GM19238 (cell line): ENCODE results near the gene DISP3.

ENCODE experiments used
- DNase-seq: peaks from one replicate; pipeline ENCODE4 v3.0.0; 2011; ENCODE audit warnings: low spot score; ENCODE audit not compliant: insufficient read length

DISP3 gene

DNA sequence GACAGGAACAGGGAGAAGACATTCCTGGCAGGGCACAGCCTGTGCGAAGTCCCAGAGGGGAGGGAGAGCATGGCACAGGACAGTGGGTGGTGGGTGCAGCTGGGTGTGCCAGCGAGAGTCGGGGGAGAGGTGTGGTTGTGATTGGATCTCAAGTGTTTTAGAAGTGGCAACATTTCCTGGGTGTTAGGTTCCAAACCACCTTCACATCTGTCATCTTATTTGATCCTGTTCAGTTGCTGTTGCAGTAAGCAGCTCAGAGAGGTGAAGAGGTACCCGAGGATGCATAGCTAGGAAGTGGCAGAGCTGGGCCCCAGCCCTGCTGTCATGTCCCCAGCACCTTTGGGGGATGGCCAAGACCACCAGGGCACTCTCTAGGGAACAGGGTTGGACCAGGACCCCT, 22.0 kb upstream of the DISP3 start:
- DNase-seq: no peak

DNA sequence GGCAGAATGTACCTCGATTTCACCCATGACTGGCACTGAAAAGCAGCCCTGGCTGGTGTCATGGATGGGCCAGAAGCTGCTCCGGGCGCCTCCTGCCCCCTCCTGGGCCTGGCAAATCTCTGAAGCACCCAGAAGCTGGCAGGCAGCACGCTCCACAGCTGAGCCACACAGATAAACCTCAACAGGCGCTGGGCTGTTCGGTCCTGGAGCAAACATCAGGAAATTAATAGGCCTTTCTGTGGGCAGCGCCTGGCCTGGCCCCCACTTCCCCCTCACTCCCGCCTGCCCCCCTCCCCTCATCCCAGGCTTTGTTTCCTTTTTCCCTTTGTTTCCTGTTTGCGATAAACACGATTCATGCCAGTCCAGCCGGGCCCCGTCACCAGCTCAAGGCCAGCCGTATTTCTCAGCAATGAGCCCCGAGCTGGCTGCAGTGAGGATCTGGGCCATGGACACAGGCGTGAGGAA, 20.1 kb upstream of the DISP3 start:
- no peak for DNase-seq

DNA sequence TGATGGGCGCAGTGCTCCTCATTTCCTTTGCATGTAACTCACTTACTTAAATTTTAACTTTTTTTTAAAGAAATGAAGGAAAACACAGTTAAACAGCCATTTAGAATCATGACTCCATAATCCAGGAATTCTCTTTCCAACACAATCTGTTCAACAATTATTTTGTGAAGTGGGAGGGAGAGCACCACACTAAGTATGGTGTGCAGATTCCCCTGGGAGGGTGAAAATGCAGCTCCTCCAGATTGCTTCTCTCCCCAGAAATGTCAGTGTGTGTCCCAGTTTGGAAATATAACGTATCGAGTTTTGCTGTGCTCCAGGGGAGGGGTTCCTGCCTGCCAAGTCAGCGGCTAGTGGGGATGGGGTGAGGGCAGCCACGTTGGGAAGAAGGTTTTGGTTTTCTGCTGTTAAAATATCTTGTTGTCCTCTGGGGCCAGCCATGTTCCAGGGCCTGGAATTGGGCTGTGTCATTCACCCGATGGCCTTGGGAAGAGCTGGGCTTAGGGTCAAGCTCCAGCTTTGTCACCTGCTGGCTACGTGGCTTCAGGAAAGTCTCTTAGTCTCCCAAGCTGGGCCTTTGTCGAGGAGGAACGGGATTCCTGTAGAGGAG, 17.3 kb upstream of the DISP3 start:
- DNase-seq: no peak

DNA sequence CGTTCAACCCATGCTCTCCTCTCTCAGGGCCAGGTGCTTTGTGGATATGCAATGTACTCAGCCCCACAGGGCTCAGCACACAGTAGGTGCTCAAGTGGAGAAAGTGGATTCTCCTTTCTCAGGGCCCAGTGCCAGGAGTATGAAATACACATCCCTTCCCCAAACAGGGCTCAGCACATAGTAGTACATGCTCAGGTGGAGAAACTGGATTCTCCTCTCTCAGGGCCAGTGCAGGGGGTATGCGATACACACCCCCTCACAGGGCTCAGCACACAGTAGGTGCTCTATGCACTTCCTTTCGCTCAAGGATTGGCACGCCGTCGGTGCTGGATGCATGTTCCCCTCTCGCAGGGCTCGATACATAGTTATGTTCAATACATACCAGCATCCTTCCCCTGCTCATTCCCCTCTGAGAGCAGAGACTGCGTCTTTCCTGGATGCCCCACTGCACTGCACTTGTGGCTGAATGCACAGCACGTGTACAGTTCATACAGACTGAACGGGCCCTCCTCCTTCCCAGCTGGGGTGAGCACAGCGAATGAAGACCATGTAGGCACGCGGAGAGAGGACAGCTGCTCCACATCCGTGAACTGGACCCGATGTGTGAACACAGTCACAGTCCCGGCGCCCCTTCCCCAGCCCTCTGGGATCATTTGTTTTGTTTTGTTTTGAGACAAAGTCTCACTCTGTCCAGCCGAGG, 16.6 kb upstream of the DISP3 start:
- DNase-seq: no peak

DNA sequence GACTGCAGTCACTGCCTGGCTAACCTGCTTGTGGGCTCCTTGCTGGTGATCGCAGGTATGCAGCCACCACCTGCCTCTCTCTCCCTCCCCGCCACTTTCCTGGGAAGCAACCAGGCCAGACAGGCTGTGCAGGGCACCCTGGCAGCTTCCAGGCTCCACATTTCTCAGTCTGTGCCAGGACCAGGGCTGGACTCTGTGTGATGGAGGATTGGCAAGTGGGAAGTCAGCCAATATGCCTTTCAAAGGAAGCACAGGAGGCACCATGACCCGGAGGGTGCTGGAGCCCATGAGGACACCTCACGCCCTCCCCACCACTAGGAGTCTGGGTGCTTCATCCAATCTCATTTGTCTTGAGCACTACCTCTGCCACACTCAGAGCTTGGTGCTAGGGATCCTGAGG, 15.8 kb upstream of the DISP3 start:
- DNase-seq: no peak

DNA sequence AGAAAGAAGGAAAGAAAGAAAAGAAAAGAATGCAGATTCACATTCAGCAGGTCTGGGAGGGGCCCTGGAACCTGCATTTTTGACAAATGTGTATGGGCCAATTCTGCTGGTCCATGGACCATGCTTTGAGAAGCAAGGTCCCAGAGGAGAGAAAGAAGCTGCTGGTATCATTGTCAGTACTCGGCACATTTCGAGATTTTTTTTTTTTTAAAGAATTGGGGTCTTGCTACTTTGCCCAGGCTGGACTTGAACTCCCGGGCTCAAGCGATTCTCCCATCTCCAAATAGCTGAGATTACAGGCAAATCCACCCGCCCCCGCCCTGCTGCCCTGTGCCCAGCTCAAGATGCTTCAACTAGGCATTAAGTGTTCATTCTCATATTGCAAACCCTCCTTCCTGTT, 13.6 kb upstream of the DISP3 start:
- no peak for DNase-seq

DNA sequence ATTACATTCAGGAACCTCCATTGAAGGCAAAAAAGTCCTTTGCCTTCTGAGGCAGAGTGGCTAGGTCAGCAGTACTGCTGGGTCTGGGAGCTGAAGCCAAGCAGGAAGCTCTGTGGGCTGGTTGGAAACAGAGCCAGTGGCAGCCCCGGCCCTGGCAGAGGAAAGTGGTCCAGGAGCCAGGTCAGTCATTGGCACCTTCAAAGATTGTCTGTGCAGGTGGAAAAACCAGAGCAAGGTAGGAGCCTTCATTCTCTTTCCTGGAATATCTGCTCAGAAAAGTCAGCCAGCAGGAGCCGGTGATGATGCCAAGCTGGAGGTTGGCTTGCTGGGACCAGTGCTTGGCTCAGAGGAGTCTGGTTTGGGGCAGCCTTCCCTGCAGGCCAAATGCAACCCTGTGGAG, 12.5 kb upstream of the DISP3 start:
- no peak for DNase-seq

DNA sequence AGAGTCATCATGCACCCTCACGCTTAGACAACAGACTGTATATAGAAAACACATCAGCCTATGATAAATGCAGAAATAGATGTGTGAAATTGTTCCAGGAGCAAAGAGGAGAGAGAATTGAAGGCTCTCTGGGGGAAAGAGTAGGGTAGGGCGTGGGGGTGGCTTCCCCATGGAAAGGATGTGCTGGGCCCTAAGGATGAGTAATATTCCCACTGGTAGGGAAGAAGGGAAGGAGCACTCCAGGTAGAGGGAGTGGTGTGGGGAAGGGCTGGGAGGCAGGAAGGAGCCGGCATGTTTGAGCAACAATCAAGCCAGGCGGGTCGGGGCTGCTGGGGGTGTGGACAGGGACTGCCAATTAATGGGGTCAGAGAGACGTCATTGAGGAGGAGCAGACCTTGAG, 10.1 kb upstream of the DISP3 start:
- DNase-seq: no peak

DNA sequence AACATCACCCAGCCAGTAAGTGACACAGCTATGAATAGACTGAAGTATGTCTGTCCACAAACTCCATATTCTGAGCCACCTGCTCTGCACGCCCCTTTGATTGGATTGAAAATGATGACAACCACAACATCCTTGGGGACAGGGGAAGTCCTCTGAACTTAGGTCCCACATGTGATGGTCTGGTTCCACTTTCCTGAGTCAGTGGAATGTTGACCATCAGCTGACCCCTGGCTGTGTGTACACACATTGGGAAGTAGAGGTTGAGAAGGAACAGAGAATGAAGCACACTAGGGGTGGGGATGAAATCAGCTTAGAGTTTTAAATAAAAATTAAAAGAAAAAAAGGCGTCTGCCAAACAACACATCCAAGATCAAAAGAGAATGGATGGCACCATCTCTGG, 8.0 kb upstream of the DISP3 start:
- no peak for DNase-seq

DNA sequence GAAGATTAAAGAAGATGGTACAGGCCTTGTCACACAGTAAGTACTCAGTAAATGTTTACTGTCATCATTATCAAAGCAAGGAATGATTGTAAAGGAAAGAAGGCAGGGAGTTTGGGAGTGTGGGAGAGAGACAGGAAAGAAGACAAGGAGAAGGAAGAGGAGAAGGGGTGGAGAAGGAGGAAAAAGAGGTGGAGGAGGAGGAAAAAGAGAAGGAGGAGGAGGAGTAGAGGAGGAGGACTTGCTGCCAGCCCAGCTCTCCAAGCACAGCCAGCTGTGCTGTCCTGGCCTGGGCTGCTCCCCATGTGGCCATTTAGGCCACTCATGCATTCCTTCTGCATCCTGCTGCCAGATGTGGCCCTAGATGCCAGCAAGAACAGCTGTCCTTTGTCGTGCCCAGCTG, 7.5 kb upstream of the DISP3 start:
- DNase-seq: no peak

DNA sequence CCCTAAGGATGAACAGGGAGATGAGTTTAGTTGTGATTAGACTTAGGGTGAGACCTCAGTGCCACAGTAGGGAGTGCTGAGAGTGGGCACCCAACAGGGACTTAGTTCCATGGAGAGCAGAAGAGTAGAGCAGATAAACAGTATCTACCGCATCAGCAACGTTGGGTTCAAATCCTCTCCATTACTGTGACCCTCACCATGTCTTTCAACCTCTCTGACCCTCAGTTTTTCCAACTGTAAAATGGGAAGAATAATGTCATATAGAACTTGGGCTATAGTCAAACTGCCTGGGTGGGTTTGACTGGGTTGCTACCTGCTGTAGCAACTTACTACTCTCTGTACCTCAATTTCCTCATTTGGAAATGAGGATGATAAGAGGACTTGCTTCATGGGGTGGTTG, 6.7 kb upstream of the DISP3 start:
- DNase-seq: no peak

DNA sequence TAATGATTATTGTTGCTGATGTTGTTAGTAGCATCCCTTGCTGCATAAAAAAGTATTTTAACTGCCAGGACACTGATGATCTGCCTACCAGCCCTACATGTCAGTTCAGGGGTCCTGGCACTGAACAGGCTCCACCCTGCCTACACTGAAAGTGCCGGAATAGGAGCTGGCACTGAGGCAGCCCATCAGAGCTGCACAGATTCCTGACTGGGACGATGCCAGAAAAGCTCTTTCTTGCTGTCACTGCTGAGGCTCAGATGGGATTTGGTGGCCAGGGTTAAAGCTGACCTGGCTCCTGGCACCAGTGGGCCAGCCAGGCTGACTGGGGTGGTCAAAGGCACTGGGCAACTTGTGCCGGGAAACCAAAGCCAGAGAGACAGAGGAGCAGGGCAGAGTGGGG, 6.2 kb upstream of the DISP3 start:
- no peak for DNase-seq

DNA sequence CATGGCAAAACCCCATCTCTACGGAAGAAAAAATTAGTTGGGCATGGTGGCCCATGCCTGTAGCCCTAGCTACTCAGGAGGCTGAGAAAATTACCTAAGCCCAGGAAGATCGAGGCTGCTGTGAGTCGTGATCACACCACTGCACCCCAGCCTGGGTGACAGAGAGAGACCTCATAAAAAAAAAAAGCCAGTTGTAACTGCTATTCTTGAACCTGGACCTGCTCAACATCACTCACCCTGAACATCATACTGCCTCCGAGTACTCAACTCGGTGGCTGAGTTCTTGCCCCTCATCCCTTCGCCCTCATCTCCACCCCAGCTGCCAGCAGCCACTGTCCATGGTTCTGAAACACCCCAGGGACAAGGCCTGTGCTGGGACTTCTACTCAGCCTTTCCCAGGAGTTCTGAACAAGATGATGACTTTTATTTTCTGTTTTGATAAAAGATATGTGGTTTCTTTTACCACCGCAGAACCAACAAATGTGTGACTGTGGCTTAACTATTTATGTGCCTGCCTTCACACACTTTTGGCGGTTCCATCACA, 5.4 kb upstream of the DISP3 start:
- DNase-seq: no peak

DNA sequence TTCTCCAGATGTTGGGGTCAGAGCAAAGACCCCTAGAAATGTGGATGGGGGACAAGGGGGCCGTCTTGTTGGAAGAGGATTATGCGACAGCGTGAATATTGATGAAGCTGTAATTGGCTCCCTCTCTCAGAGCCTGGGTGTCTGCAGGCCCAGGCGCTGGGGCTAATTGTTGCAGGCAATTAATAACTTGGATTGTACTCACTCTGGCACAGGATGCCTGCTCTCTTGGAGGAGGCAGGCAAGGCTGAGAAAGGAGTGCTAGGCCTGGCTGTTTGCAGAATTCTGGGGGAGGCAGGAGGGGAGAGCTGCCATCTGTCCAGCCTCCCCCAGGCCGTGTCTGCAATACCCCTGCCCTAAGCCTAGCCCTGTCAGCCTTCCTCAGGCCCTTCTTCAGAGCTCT, 4.1 kb upstream of the DISP3 start:
- DNase-seq: no peak

DNA sequence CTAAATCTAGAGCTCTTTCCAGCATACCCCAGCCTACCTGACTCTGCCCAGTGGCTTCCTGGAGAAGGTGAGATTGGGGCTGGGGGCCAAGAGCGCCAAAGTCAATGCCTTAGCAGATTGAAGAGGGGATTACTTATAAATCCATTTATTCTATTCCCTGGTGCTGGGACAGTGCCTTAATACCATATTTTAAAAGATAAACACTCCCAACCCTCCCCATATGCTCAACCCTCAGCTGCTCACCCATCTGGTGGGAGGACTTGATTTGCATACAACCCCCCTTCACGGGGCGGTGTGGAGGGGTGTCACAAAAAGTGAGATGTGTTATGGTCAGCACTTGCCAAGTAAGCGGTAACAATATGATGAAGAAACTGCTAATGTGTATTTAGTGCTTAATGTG, 3.2 kb upstream of the DISP3 start:
- no peak for DNase-seq

DNA sequence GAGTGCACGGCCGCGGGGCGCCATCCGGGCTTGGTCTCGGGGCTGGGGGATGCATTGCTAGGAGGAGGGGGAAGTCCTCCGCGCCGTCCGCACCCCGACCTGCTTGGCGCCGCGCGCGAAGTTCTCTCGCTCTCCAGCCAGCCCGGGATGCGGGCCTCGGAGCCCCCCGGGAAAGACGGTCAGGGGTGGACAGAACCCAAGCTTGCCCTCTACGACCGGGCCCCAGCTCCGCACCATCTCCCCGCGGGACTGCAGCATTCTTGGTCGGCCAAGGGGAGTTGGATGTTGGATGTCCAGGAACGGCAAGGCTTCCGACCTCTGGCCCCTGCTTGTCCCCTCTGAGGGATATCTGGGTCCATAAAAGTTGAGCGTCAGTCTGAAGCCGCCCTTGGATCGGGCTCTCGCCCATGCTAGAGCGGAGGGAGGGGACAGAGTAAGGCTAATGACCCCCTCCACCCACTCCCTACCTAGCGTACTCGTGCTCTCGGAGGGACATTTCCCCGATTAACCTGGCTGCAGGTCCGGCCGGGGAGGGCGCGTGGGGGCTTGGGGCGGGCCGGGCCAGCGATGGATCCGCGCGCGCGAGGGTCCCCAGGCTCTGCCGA, 522 bp downstream of the DISP3 start:
- no peak for DNase-seq

DNA sequence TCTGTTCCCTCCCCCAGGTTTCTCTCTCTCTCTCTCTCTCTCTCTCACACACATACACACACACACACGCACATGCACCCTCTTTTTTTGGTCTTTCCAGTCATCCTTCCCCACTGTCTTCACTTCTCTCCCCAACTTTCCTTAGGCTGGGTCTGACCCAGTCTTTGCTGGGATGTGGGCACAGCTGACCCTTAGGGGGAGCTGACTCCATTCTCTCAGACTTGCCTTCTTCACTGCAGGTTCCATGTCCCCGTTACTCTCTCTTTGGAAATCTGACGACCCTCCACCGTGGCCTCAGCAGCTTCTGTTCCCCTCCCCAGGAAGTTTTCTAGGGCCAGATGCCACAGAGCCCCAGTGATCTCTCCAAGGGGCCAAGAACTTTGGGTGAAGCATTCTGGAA, 2.1 kb downstream of the DISP3 start:
- DNase-seq: no peak

DNA sequence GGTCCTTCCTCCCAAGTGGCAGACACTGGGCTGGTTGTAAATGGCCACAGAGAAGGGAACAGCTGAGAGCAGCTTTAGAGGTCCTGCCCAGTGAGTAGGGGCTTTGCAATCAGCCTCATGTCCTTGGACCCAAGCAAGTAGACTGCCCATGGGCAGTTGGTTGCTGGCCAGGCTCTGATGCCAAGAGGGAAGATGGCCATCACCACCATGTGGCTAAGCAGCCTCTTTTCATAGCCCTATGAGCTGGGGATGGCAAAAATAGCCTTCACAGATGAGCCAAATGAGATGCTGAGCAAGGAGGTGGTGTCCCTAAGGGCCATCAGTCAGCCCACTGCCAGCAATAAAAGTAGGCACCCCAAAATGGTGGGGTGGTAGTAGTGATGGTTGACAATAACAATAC, 3.2 kb downstream of the DISP3 start:
- no peak for DNase-seq

DNA sequence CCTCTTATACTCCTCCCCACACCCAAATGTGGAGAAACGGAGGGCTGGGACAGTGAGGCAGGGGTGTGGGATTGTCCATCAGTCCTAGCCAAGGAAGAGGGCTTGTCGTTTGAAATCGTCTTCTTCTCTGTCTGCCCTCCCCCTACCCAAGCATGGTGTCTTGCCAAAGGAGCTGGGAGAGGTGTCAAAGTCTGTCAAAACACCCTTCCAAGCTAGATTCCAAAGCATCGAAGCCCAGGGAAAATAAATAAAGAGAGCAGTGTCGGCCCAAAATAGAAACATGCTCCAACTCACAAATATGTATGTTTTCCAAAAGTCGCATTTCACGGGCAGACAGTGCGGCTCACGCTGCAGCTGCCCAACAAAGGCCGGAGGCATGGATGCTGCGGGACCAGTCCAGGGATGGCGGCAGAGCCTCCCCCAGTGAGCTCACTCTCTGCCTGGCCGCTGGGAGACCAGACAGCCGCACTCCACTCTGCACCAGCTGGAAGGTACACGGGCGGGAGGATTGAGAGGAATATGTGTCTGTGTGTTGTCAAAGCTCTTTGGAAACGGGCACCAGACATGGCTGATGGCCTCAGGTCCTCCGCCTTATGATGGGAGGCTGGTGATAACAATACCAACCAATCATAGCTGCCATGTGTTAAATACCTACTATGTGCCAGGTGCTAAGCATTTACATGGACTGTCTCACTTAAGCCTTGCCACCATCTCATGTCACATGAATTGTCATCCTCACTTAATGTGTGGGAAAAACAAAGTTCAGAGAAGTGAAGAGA, 3.9 kb downstream of the DISP3 start:
- no peak for DNase-seq

DNA sequence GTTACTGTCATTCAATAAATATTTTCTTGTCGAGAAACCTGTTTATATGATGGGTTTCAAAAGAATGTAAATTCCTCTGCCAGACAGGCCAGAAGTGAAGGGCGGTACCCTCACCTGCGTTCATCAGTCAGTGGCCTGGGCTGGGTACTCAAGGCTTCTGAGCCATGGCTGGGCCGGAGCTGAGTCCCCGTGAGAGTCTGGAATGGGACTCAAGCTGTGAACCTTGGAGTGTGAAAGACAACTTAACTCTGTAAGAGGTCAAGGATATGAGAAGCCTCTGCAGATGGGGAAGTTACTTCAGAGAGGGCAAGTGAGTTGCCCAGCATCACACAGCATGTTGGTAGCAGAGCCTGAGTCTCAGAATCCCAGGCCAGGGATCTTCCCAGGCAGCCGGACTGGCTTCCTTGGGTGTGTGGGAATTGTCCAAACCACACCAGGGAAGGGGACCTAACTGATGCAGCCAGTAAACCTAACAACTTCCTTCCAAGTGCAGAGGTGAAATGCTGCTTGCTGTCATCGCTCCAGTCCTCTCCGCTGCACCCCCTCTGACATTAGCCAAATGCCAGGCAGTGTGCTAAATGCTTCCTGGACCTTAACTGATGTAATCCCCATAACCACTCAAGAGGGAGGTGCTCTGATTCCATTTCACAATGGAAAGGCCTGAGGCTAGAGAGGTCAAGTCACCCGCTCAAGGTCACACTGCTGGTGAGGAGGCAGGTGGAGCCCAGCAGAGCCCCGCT, 4.8 kb downstream of the DISP3 start:
- DNase-seq: no peak

DNA sequence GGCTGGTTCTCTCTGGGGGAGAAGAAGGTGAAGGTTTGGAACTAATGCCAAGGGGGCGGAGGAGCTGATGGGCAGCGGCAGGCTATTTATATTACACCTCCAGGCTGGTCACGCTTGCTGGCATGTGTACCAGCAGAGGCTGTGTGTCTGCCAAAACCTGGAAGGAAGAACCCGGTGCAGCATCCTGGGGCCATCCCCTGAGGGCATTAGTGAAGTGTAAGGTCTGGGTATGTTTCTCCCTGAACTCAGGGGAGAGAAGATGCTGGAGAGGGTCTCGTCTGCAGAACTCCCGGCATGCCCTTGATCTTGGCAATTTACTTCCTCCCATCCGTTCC, 5.3 kb downstream of the DISP3 start:
- DNase-seq: no peak
